ENCODE results near the gene TMEM260. TPM values are rescaled to one million over a fixed set of nuclear protein-coding genes. Genes with fewer than 3 reads are reported as not detected.

The TMEM260 gene
- total and polyA plus RNA-seq, 10 of the 15 experiments (the other 5 are each of a cell fraction or from before 2014, with no cell fraction given), result 3.2 to 13.6 (median 11.0) TPM

- TF ChIP-seq CUX1 (IDR thresholded peaks at IDR 0.05; ENCODE audit: insufficient replicate concordance, low read depth, low read length), result no peak
Measured at GRCh38 chr14:56532546-56532945, 47.1 kb upstream of the TMEM260 start (continued).

- Histone ChIP-seq H2AFZ (ENCODE audit: control insufficient read depth, low read depth, low read length) (no peak overlapping the region), H3K4me2 (ENCODE audit: control insufficient read depth, insufficient read depth) (no peak overlapping the region), H3K9me3 (replicated peaks; ENCODE audit: control insufficient read depth, insufficient read depth, low read length) (no peaks in the 10 kb centered on the region), H4K20me1 (ENCODE audit: control insufficient read depth, insufficient read depth) (no peaks in the 10 kb centered on the region), H3K4me3 (no peak overlapping the region), H3K4me1 (ENCODE audit: control insufficient read depth, insufficient read depth, low read length) (no peaks in the 10 kb centered on the region), H3K27ac (ENCODE audit: control insufficient read depth, insufficient read depth) (no peak overlapping the region), H3K36me3 (ENCODE audit: control insufficient read depth in 2 of 2, insufficient read depth in 2 of 2, low read length in 1 of 2) (no peaks in the 10 kb centered on the region), H3K79me2 (ENCODE audit: control insufficient read depth, insufficient read depth, low read length) (no peaks in the 10 kb centered on the region), H3K9ac (ENCODE audit: control insufficient read depth, insufficient read depth, low read length) (no peak overlapping the region), H3K27me3 (replicated peaks in 1 of 2; ENCODE audit: control insufficient read depth in 2 of 2, insufficient read depth in 2 of 2, low read length in 1 of 2) (no peaks in the 10 kb centered on the region; a peak in 1 of 4 replicates)
- ChIA-PET RAD21 (ENCODE audit: unreplicated experiment) (no interaction called here), CTCF (no interaction called here), POLR2A (no interaction called here), SMC1A (ENCODE audit: uncharacterized antibody, unreplicated experiment) (no interaction called here)
- DNase-seq (ENCODE audit: low read depth, low spot score) (no peak), ATAC-seq (no peak), FAIRE-seq (no peak)
- intact Hi-C loops (cut with micrococcal nuclease; ENCODE audit: unreplicated experiment), result no loop called here
- WGBS (ENCODE audit: insufficient coverage, insufficient replicate concordance, low lambda C conversion rate, missing lambda C conversion rate), result 81% methylated on average over 10 of the region's 10 CpGs
- BruUV-seq (replicated peaks), result no TSS peak
- in situ Hi-C loops (cut with MboI), result no loop called here
- TF ChIP-seq, protein P1, sequence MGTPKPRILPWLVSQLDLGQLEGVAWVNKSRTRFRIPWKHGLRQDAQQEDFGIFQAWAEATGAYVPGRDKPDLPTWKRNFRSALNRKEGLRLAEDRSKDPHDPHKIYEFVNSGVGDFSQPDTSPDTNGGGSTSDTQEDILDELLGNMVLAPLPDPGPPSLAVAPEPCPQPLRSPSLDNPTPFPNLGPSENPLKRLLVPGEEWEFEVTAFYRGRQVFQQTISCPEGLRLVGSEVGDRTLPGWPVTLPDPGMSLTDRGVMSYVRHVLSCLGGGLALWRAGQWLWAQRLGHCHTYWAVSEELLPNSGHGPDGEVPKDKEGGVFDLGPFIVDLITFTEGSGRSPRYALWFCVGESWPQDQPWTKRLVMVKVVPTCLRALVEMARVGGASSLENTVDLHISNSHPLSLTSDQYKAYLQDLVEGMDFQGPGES (IDR thresholded peaks at IDR 0.05), result no peak
- TF ChIP-seq CBFB (IDR thresholded peaks at IDR 0.05; ENCODE audit: low read depth) (no peak), FOXK2 (IDR thresholded peaks at IDR 0.05) (no peak), CEBPB (IDR thresholded peaks at IDR 0.05; ENCODE audit: borderline replicate concordance in 1 of 2, low read depth in 2 of 2, low read length in 2 of 2) (no peak), CBX3 (IDR thresholded peaks at IDR 0.05; ENCODE audit: borderline replicate concordance, low read depth) (no peak), ATF2 (IDR thresholded peaks at IDR 0.05; ENCODE audit: low read length) (no peak), CREB1 (IDR thresholded peaks at IDR 0.05; ENCODE audit: low read depth) (no peak), EED (IDR thresholded peaks at IDR 0.05; ENCODE audit: low read depth) (no peak), CHD4 (IDR thresholded peaks at IDR 0.05) (no peak), ZNF207 (IDR thresholded peaks at IDR 0.05; ENCODE audit: borderline replicate concordance) (no peak), NR2C2 (IDR thresholded peaks at IDR 0.05; ENCODE audit: borderline replicate concordance, control insufficient read depth, insufficient read length, low read depth) (no peak), TCF12 (IDR thresholded peaks at IDR 0.05; ENCODE audit: low read depth, low read length) (no peak), POLR2AphosphoS2 (IDR thresholded peaks at IDR 0.05; ENCODE audit: low read depth, low read length) (no peak), SIN3A (IDR thresholded peaks at IDR 0.05; ENCODE audit: low read depth, low read length) (no peak)
Measured at GRCh38 chr14:56534656-56535055, 44.9 kb upstream of the TMEM260 start.

Data from GM12878 (cell line).